ENCODE data around the gene TUBB8.
"Not testable (repeated sequence)": the region's sequence is repeated elsewhere in the genome, so short reads cannot be mapped to it uniquely, and the experiment has no call there.

DNA sequence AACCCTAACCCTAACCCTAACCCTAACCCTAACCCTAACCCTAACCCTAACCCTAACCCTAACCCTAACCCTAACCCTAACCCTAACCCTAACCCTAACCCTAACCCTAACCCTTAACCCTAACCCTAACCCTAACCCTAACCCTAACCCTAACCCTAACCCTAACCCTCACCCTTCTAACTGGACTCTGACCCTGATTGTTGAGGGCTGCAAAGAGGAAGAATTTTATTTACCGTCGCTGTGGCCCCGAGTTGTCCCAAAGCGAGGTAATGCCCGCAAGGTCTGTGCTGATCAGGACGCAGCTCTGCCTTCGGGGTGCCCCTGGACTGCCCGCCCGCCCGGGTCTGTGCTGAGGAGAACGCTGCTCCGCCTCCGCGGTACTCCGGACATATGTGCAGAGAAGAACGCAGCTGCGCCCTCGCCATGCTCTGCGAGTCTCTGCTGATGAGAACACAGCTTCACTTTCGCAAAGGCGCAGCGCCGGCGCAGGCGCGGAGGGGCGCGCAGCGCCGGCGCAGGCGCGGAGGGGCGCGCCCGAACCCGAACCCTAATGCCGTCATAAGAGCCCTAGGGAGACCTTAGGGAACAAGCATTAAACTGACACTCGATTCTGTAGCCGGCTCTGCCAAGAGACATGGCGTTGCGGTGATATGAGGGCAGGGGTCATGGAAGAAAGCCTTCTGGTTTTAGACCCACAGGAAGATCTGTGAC, 38.7 kb downstream of the TUBB8 start:
- TF ChIP-seq, protein P1, sequence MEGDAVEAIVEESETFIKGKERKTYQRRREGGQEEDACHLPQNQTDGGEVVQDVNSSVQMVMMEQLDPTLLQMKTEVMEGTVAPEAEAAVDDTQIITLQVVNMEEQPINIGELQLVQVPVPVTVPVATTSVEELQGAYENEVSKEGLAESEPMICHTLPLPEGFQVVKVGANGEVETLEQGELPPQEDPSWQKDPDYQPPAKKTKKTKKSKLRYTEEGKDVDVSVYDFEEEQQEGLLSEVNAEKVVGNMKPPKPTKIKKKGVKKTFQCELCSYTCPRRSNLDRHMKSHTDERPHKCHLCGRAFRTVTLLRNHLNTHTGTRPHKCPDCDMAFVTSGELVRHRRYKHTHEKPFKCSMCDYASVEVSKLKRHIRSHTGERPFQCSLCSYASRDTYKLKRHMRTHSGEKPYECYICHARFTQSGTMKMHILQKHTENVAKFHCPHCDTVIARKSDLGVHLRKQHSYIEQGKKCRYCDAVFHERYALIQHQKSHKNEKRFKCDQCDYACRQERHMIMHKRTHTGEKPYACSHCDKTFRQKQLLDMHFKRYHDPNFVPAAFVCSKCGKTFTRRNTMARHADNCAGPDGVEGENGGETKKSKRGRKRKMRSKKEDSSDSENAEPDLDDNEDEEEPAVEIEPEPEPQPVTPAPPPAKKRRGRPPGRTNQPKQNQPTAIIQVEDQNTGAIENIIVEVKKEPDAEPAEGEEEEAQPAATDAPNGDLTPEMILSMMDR (conservative IDR thresholded peaks at IDR 0.05; ENCODE audit: low read depth, low read length) = not testable (repeated sequence)
- TF ChIP-seq EZH2 (IDR thresholded peaks at IDR 0.05; ENCODE audit: borderline replicate concordance, low read depth, low read length, poor library complexity, severe bottlenecking) = not testable (repeated sequence)
